ENCODE data around the gene ZNF396.

The ZNF396 gene

DNA sequence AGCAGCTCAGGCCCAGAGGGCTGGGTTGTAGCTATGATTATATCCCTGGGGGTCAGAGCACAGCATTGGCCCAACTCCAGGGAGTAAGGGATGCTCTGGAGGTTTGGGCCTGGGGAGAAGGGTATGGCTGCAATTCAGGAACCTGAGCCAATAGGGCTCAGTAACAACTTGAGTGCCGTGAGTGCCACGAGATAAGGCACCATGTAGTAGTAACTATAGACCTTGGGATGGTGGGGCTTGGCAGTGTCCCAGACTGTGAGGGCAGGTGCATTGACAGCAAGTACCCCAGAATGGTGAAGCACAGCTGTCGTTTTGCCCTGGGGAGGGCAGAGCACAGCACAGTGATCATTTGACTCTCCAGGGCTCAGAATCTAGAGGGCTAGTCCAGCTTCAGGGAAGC, 45.1 kb upstream of the ZNF396 start:
- no peak overlapping the region for H3K27ac ChIP-seq (ENCODE audit: low read length)
- no peaks in the 10 kb centered on the region for H3K4me1 ChIP-seq (ENCODE audit: low read length)
- no peaks in the 10 kb centered on the region for H4K20me1 ChIP-seq (ENCODE audit: insufficient read depth, low read length)
- no peak overlapping the region for H3K4me3 ChIP-seq (ENCODE audit: low read length)
- H3K9me2 ChIP-seq (replicated peaks; ENCODE audit: insufficient read depth, low read length), result no peaks in the 10 kb centered on the region
- no peaks in the 10 kb centered on the region for H3K27me3 ChIP-seq (replicated peaks; ENCODE audit: insufficient read depth, low read length)
- no peak overlapping the region for H3K9ac ChIP-seq (ENCODE audit: low read length)
- TF ChIP-seq EZH2 (optimal IDR thresholded peaks at IDR 0.05; ENCODE audit: low read depth, low read length) (no peak), EZH2phosphoT487 (IDR thresholded peaks at IDR 0.05; ENCODE audit: low read length) (no peak)
- TF ChIP-seq, protein P1, sequence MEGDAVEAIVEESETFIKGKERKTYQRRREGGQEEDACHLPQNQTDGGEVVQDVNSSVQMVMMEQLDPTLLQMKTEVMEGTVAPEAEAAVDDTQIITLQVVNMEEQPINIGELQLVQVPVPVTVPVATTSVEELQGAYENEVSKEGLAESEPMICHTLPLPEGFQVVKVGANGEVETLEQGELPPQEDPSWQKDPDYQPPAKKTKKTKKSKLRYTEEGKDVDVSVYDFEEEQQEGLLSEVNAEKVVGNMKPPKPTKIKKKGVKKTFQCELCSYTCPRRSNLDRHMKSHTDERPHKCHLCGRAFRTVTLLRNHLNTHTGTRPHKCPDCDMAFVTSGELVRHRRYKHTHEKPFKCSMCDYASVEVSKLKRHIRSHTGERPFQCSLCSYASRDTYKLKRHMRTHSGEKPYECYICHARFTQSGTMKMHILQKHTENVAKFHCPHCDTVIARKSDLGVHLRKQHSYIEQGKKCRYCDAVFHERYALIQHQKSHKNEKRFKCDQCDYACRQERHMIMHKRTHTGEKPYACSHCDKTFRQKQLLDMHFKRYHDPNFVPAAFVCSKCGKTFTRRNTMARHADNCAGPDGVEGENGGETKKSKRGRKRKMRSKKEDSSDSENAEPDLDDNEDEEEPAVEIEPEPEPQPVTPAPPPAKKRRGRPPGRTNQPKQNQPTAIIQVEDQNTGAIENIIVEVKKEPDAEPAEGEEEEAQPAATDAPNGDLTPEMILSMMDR (IDR thresholded peaks at IDR 0.05; ENCODE audit: low read length), result no peak
- no peak overlapping the region for H3K4me2 ChIP-seq (ENCODE audit: low read depth, low read length)
- no peaks in the 10 kb centered on the region for H3F3A ChIP-seq (ENCODE audit: insufficient read depth, low read length)
- DNase-seq, result no peak
- no peaks in the 10 kb centered on the region for H3K79me2 ChIP-seq (ENCODE audit: low read length)
- no peaks in the 10 kb centered on the region for H3K36me3 ChIP-seq (replicated peaks; ENCODE audit: insufficient read depth, low read length)
- H3K9me3 ChIP-seq (replicated peaks; ENCODE audit: insufficient read depth, low read length), result no peaks in the 10 kb centered on the region
- no peak overlapping the region for H2AFZ ChIP-seq (ENCODE audit: low read length)

DNA sequence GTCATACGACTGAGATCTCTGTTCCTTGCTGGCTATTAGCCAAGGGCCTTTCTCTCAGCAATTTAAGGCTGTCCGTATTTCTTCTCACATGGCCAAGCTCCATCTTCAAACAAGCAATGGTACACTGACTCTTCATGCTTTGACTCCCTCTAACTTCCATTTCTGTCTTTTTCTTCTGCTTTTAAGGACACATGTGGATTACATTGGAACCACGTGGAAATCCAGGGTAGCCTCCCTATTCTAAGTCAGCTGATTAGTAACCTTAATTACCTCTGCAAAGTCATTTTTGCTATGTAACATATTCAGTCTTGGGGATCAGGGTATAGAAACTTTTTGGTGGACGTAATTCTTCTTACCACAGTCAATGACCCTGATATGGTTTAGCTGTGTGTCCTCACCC, 41.5 kb upstream of the ZNF396 start:
- H3K9me3 ChIP-seq (replicated peaks; ENCODE audit: insufficient read depth, low read length), result no peaks in the 10 kb centered on the region
- H3K9ac ChIP-seq (ENCODE audit: low read length), result no peak overlapping the region
- no peak overlapping the region for H2AFZ ChIP-seq (ENCODE audit: low read length)
- no peaks in the 10 kb centered on the region for H3K79me2 ChIP-seq (ENCODE audit: low read length)
- H3K27me3 ChIP-seq (replicated peaks; ENCODE audit: insufficient read depth, low read length), result no peaks in the 10 kb centered on the region
- no peaks in the 10 kb centered on the region for H3K36me3 ChIP-seq (replicated peaks; ENCODE audit: insufficient read depth, low read length)
- no peak for DNase-seq
- H3K4me1 ChIP-seq (ENCODE audit: low read length), result no peaks in the 10 kb centered on the region
- H3K9me2 ChIP-seq (replicated peaks; ENCODE audit: insufficient read depth, low read length), result no peaks in the 10 kb centered on the region
- H3K4me2 ChIP-seq (ENCODE audit: low read depth, low read length), result no peak overlapping the region
- no peak overlapping the region for H3K4me3 ChIP-seq (ENCODE audit: low read length)
- H3F3A ChIP-seq (ENCODE audit: insufficient read depth, low read length), result no peaks in the 10 kb centered on the region
- TF ChIP-seq, protein P1 (IDR thresholded peaks at IDR 0.05; ENCODE audit: low read length), result no peak
- no peak for TF ChIP-seq EZH2 (optimal IDR thresholded peaks at IDR 0.05; ENCODE audit: low read depth, low read length)
- TF ChIP-seq EZH2phosphoT487 (IDR thresholded peaks at IDR 0.05; ENCODE audit: low read length), result no peak
- no peaks in the 10 kb centered on the region for H4K20me1 ChIP-seq (ENCODE audit: insufficient read depth, low read length)
- H3K27ac ChIP-seq (ENCODE audit: low read length), result no peak overlapping the region

DNA sequence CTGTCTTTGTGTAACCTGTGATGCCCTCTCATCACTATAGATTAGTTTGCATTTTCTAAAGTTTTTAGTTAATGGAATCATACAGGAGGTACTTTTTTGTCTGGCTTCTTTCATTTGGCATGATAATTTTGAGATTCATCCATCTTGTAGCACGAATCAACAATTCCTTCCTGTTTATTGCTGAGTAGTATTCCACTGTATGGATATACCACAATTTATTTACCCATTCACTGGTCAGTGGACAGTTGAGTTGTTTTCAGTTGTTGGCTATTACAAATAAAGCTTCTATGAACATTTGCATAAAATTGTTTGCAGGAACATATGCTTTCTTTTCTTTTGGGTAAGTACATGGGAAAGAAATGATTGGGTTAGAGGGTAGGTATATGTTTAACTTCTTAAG, 40.1 kb upstream of the ZNF396 start:
- H3K9ac ChIP-seq (ENCODE audit: low read length), result no peak overlapping the region

More for the DNA sequence above, 40.1 kb upstream of the ZNF396 start:
- no peaks in the 10 kb centered on the region for H3F3A ChIP-seq (ENCODE audit: insufficient read depth, low read length)
- H3K27me3 ChIP-seq (replicated peaks; ENCODE audit: insufficient read depth, low read length), result no peaks in the 10 kb centered on the region
- no peaks in the 10 kb centered on the region for H3K4me1 ChIP-seq (ENCODE audit: low read length)
- H3K4me3 ChIP-seq (ENCODE audit: low read length), result no peak overlapping the region
- no peaks in the 10 kb centered on the region for H3K9me3 ChIP-seq (replicated peaks; ENCODE audit: insufficient read depth, low read length)
- no peak for DNase-seq
- H4K20me1 ChIP-seq (ENCODE audit: insufficient read depth, low read length), result no peaks in the 10 kb centered on the region
- H3K36me3 ChIP-seq (replicated peaks; ENCODE audit: insufficient read depth, low read length), result no peaks in the 10 kb centered on the region
- H3K9me2 ChIP-seq (replicated peaks; ENCODE audit: insufficient read depth, low read length), result no peaks in the 10 kb centered on the region
- TF ChIP-seq EZH2phosphoT487 (IDR thresholded peaks at IDR 0.05; ENCODE audit: low read length) (no peak), EZH2 (optimal IDR thresholded peaks at IDR 0.05; ENCODE audit: low read depth, low read length) (no peak)
- TF ChIP-seq, protein P1 (IDR thresholded peaks at IDR 0.05; ENCODE audit: low read length), result no peak
- H3K79me2 ChIP-seq (ENCODE audit: low read length), result no peaks in the 10 kb centered on the region
- H2AFZ ChIP-seq (ENCODE audit: low read length), result no peak overlapping the region
- no peak overlapping the region for H3K4me2 ChIP-seq (ENCODE audit: low read depth, low read length)
- H3K27ac ChIP-seq (ENCODE audit: low read length), result no peak overlapping the region
